Heart left ventricle (tissue), 16 donors: ENCODE results near the gene MEGF11. TPM values are rescaled to one million over a fixed set of nuclear protein-coding genes. Genes with fewer than 3 reads are reported as not detected.

ENCODE experiments used
- ATAC-seq, 4 donors: fragments of 200-7000 bp; cut with Tn5 transposase; one replicate each; pipeline ENCODE4 v1.9.1; 2020 to 2022; ENCODE audit warnings: moderate library complexity in 4 of 4, mild to moderate bottlenecking in 3 of 4, moderate number of reproducible peaks in 1 of 4
- DNase-seq, 5 donors: peaks; one replicate each; pipeline ENCODE4 v3.0.0-alpha.2; 2020
- H3K27ac ChIP-seq, 12 donors: fragments of 200-600 bp; sonication (generic) in 4 of 12; one replicate each; pipeline versions ENCODE4 v1.5.0 to v1.8.0; 2016 to 2022; ENCODE audit warnings: mild to moderate bottlenecking in 2 of 12
- H3K27me3 ChIP-seq, 9 donors: fragments of 200-600 bp; sonication (generic) in 2 of 9; one replicate each; pipeline versions ENCODE4 v1.5.1 to v1.8.0; 2016 to 2022; ENCODE audit warnings: mild to moderate bottlenecking in 3 of 9
- H3K36me3 ChIP-seq, 9 donors: fragments of 200-600 bp; sonication (generic) in 2 of 9; one replicate each; pipeline versions ENCODE4 v1.5.0 to v1.8.0; 2018 to 2022; ENCODE audit warnings: mild to moderate bottlenecking in 2 of 9
- H3K4me1 ChIP-seq, 12 donors: fragments of 200-600 bp; sonication (generic) in 4 of 12; one replicate each; pipeline versions ENCODE4 v1.5.0 to v1.8.0; 2016 to 2022; ENCODE audit warnings: mild to moderate bottlenecking in 3 of 12
- H3K4me3 ChIP-seq, 12 donors: fragments of 200-600 bp; sonication (generic) in 4 of 12; one replicate each; pipeline versions ENCODE4 v1.5.0 to v1.8.0; 2017 to 2022; ENCODE audit warnings: mild to moderate bottlenecking in 9 of 12, moderate library complexity in 4 of 12
- H3K9me3 ChIP-seq, 12 donors: fragments of 200-600 bp; sonication (generic) in 4 of 12; one replicate each; pipeline versions ENCODE4 v1.5.0 to v1.8.0; 2016 to 2022; ENCODE audit warnings: mild to moderate bottlenecking in 1 of 12
- CTCF ChIP-seq, 12 donors: fragments of 200-600 bp; sonication (generic) in 4 of 12; IDR thresholded peaks; one replicate each; pipeline versions ENCODE4 v1.5.0 to v1.8.0; 2018 to 2022; ENCODE audit warnings: antibody characterized with exemption in 12 of 12, mild to moderate bottlenecking in 5 of 12
- POLR2A ChIP-seq, 2 donors: fragments of 450-650 bp; IDR thresholded peaks; one replicate each; pipeline ENCODE4 v1.6.1; 2017; ENCODE audit warnings: antibody characterized with exemption in 2 of 2, mild to moderate bottlenecking in 2 of 2, moderate library complexity in 2 of 2
- WGBS, 4 donors: extraction: QIAGEN DNeasy Blood & Tissue Kit in 2 of 4; methylation state at CpG; one replicate each; pipeline versions ENCODE4 v1.1.5 to v1.1.7; 2013 to 2018; 5-methylcytosine and 5-hydroxymethylcytosine counted together
- intact Hi-C, 10 donors: fragments of 100-400 bp; cut with DNase I; formaldehyde crosslinking; loops; one replicate each; pipeline versions ENCODE4 v1.11.1 to v1.14.2; 2022
- polyA plus RNA-seq, 2 donors: library from polyadenylated mRNA; stranded (reverse); fragments of 200-250 nt; gene quantifications; one replicate each; pipeline ENCODE4 v1.2.3, GENCODE V29; 2013
- total RNA-seq, 9 donors: library from RNA; depleted of rRNA in 2 of 9; stranded (reverse); fragments of >200 nt in 2 of 9; fragmentation: NEBNext Ultra II Directional in 3 of 9; extraction: Animal tissue kit (Norgen Biotek cat#: 25700) in 3 of 9; gene quantifications; one replicate each; pipeline versions ENCODE4 v1.1.0 to v1.2.4, GENCODE V29; 2016 to 2023
- donor health status: ischemic (EF 13 %, LVEDD 7.1; RV severe dilation, severe dysfunction).
- donor health status: healthy with polysubstance abuse.
- donor health status: DM: no; HTN: yes; CAD: no.
- donor health status: DM: no; HTN: no; CAD: no.
- donor health status: ischemic (EF 25% LVEDD 6.9; RV normal size, moderate dysfunction).
- donor health status: ischemic (EF 25% LVEDD 5.7; RV mildly dilated, moderate dysfunction).
- donor health status: healthy.
- donor health status: DM: yes; HTN: yes; CAD: no.
- donor health status: ischemic (EF 35%, LVEDD 5.7; RV mildly dilated, moderate dysfunction).
- donor health status: nonischemic (EF 11% LVEDD 7.7; RV severe dilation, severe dysfunction).
- donor health status: DM: yes; HTN: yes; CAD: no.
- donor health status: PGD.
- donor health status: ischemic (EF 29% LVEDD 5.4; RV normal size, mild dysfunction).
- donor health status: nonischemic (EF 23%, LVEDD 6.1; RV moderate dilation, normal function).

Gene MEGF11
- total and polyA plus RNA-seq, 11 donors, result 0.07 TPM; not detected in 10

GRCh38 chr15:66099950-66100671, 153.4 kb downstream of the MEGF11 start:
- no peaks in the 10 kb centered on the region for H3K9me3 ChIP-seq
- TF ChIP-seq CTCF (IDR thresholded peaks at IDR 0.05) (no peak), POLR2A (IDR thresholded peaks at IDR 0.05) (no peak)
- H3K36me3 ChIP-seq, result no peaks in the 10 kb centered on the region
- no peak overlapping the region for H3K27ac ChIP-seq
- DNase-seq (no peak), ATAC-seq (no peak)
- H3K4me3 ChIP-seq, result no peak overlapping the region
- WGBS, 4 donors, result 79 to 86% (median 81%) methylated on average over 15 of the region's 15 CpGs
- peaks cover 0 to 17% (median 0%) of the 10 kb centered on the region in 12 donors for H3K4me1 ChIP-seq
- intact Hi-C loops, result no loop called here
- H3K27me3 ChIP-seq, result peaks cover 0 to 11% (median 0%) of the 10 kb centered on the region in 9 donors

GRCh38 chr15:66098022-66098363, 155.6 kb downstream of the MEGF11 start:
- H3K36me3 ChIP-seq, result no peaks in the 10 kb centered on the region
- TF ChIP-seq CTCF (IDR thresholded peaks at IDR 0.05) (no peak), POLR2A (IDR thresholded peaks at IDR 0.05) (no peak)
- H3K4me1 ChIP-seq, result peaks cover 0 to 7% (median 0%) of the 10 kb centered on the region in 12 donors
- no peak overlapping the region for H3K4me3 ChIP-seq
- peaks cover 0 to 6% (median 0%) of the 10 kb centered on the region in 9 donors for H3K27me3 ChIP-seq
- ATAC-seq, result no peak
- intact Hi-C loops, result no loop called here
- no peaks in the 10 kb centered on the region for H3K9me3 ChIP-seq
- WGBS, 4 donors, result 61 to 85% (median 73%) methylated on average over 5 of the region's 5 CpGs
- no peak for DNase-seq
- no peak overlapping the region for H3K27ac ChIP-seq

- no peak overlapping the region for H3K4me3 ChIP-seq
- intact Hi-C loops, result no loop called here
- DNase-seq (no peak), ATAC-seq (peak; percentile 14 to 66 (median 38))
- H3K4me1 ChIP-seq, result peaks cover 0 to under 1% (median 0%) of the 10 kb centered on the region in 12 donors
- H3K27me3 ChIP-seq, result peaks cover 0 to 6% (median 0%) of the 10 kb centered on the region in 9 donors
- H3K9me3 ChIP-seq, result no peaks in the 10 kb centered on the region
- TF ChIP-seq CTCF (IDR thresholded peaks at IDR 0.05) (no peak), POLR2A (IDR thresholded peaks at IDR 0.05) (no peak)
- 75 to 80% (median 78%) methylated on average over 14 to 15 of the region's 15 CpGs for WGBS, 4 donors
- no peak overlapping the region for H3K27ac ChIP-seq
- no peaks in the 10 kb centered on the region for H3K36me3 ChIP-seq
Observed at GRCh38 chr15:66097151-66098021, 156.2 kb downstream of the MEGF11 start.

GRCh38 chr15:66096688-66097058, 156.9 kb downstream of the MEGF11 start:
- TF ChIP-seq POLR2A (IDR thresholded peaks at IDR 0.05), result no peak
- TF ChIP-seq CTCF (IDR thresholded peaks at IDR 0.05), result no peak
- no peak for DNase-seq
- 73 to 82% (median 78%) methylated on average over 5 of the region's 5 CpGs for WGBS, 4 donors
- H3K4me3 ChIP-seq, result no peak overlapping the region
- no peaks in the 10 kb centered on the region for H3K4me1 ChIP-seq
- no peaks in the 10 kb centered on the region for H3K9me3 ChIP-seq
- ATAC-seq, result no peak
- intact Hi-C loops, result no loop called here
- H3K36me3 ChIP-seq, result no peaks in the 10 kb centered on the region
- H3K27me3 ChIP-seq, result peaks cover 0 to 3% (median 0%) of the 10 kb centered on the region in 9 donors
- H3K27ac ChIP-seq, result no peak overlapping the region
